GM10266 (cell line): ENCODE results near the gene SOBP.
A peak's percentile ranks its signal among the peaks of the same experiment; 100 is the strongest.

Experiments
- DNase-seq: peaks from one replicate; pipeline ENCODE4 v3.0.0; 2012; ENCODE audit errors: extremely low spot score
- CTCF ChIP-seq: IDR thresholded peaks from 2 replicates; pipeline ENCODE4 v1.5.1; 2012; ENCODE audit warnings: mild to moderate bottlenecking, low read depth; ENCODE audit not compliant: control insufficient read depth, insufficient read depth; ENCODE audit errors: missing control alignments

The SOBP gene

GRCh38 chr6:107612762-107613415, 123.0 kb downstream of the SOBP start:
- DNase-seq, result no peak
- no peak for TF ChIP-seq CTCF

DNA sequence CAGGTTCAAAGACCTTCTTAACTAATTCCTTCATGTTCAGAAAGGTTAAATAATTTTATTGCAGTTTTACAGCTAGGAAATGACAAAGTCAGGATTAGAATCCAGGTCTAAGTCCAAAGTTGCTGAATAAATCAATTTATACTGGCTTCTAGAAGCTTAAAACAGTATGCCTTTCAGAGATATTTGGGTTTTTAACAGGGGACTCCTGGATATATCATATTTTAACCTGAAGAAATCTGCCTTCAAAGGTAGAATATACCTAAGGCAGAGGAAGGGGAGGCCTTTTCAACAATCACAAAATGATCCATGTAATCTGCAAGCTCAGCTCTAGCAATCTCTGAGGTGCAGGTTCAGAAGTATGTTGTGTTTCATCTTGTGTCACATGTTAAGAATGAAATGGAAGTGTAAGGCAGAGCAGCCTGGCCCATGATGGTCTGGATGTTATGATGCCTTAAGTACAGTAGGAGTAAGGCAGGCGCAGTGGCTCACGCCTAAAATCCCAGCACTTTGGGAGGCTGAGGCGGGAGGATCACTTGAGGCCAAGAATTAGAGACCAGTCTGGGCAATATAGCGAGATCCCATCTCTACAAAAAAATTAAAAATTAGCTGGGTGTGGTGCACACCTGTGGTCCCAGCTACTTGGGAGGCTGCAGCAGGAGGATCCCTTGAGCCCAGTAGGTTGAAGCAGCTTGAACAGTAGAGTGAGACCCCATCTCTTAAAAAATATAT, 123.9 kb downstream of the SOBP start:
- no peak for DNase-seq
- TF ChIP-seq CTCF, result no peak

- no peak for DNase-seq
- no peak for TF ChIP-seq CTCF
Measured at GRCh38 chr6:107614828-107615227, 124.9 kb downstream of the SOBP start.

DNA sequence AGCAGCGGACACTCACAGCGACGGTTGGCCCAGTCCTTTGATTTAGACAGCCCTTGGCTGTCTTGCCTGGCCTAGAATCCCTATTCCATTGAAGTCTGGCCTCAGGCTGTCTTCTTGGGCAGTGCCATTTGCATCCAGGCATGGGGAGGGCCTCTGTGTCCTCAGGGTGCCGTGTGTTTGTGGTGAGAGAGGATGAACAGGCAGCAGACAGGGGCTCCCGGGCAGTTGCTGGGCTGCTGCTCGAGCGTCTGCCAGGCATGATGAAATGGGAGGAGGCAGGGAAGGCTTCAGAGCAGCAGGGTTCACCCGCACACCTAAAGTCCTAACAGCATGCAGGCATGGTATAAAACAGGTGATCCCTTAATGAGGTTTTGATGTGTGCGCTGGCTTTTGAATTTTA, 126.9 kb downstream of the SOBP start:
- TF ChIP-seq CTCF, result no peak
- DNase-seq, result no peak

DNA sequence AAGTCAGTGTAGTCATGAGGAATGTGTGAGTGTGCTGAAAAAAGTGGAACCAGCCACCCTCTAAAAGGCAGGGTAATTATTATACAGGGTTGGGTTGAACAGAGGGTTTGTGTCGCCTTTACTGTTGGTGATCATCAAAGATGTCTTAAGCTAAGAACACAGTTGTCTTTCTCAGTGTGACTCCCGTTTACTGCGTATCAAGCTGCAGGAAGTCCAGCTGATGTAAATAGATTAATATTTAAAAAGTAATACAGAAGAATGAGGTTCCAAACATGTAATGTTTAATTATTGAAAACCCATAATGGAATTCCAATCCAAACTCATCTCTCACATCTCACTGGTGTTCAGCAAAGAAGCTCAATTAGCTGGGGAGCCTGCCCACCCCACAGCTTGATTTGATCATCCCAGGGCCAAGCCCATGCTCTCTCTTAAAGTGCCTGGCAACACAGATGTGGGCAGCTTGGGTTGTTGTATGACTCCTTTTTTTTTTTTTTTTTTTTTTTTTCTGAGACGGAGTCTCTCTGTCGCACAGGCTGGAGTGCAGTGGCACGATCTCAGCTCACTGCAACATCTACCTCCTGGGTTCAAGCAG, 127.5 kb downstream of the SOBP start:
- no peak for TF ChIP-seq CTCF
- no peak for DNase-seq

DNA sequence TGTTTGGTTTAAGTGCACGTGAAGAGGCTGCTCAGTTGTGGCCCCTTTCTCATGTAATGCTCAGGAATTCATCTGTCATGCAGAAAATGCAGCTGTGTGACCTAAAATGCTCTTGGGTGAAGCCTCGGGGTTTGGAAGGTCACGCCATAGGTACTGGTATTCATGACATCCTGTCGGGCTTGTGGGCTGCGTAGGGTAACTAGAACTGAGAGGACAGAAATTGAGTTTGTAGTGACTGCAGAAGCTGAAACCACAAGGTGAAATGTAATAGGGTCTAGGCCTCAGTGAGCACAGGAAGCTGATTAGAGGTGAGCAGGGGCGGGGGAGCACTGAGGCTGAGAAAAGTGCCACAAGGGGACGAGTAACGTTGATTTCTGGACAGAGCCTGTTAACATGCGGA, 128.8 kb downstream of the SOBP start:
- peak; percentile 66 for DNase-seq
- no peak for TF ChIP-seq CTCF

- no peak for DNase-seq
- no peak for TF ChIP-seq CTCF
Measured at GRCh38 chr6:107620732-107621131, 130.8 kb downstream of the SOBP start.
